ENCODE measurements around the gene CLSTN1.

Gene CLSTN1

GRCh38 chr1:9776685-9777084 is 47.1 kb downstream of the CLSTN1 start:
- Histone ChIP-seq H3K4me1 (ENCODE audit: control insufficient read depth in 1 of 2, insufficient read depth in 1 of 2, low read depth in 1 of 2, low read length in 1 of 2) (no peaks in the 10 kb centered on the region), H3K27me3 (no peaks in the 10 kb centered on the region), H3K36me3 (no peaks in the 10 kb centered on the region), H3K4me3 (ENCODE audit: low read depth in 1 of 2, low read length in 1 of 2) (no peak overlapping the region), H3K27ac (no peak overlapping the region), H3K9me3 (no peaks in the 10 kb centered on the region)
- TF ChIP-seq CTCF (IDR thresholded peaks at IDR 0.05), result no peak

GRCh38 chr1:9774712-9775679 is 48.8 kb downstream of the CLSTN1 start:
- H3K27ac ChIP-seq, result no peak overlapping the region
- no peaks in the 10 kb centered on the region for H3K36me3 ChIP-seq
- H3K27me3 ChIP-seq, result no peaks in the 10 kb centered on the region
- H3K9me3 ChIP-seq, result no peaks in the 10 kb centered on the region
- no peak overlapping the region for H3K4me3 ChIP-seq (ENCODE audit: low read depth in 1 of 2, low read length in 1 of 2)
- no peaks in the 10 kb centered on the region for H3K4me1 ChIP-seq (ENCODE audit: control insufficient read depth in 1 of 2, insufficient read depth in 1 of 2, low read depth in 1 of 2, low read length in 1 of 2)
- TF ChIP-seq CTCF (IDR thresholded peaks at IDR 0.05), result no peak

GRCh38 chr1:9770298-9770697 is 53.5 kb downstream of the CLSTN1 start:
- H3K4me3 ChIP-seq (ENCODE audit: low read depth in 1 of 2, low read length in 1 of 2), result no peak overlapping the region
- no peaks in the 10 kb centered on the region for H3K27me3 ChIP-seq
- no peaks in the 10 kb centered on the region for H3K4me1 ChIP-seq (ENCODE audit: control insufficient read depth in 1 of 2, insufficient read depth in 1 of 2, low read depth in 1 of 2, low read length in 1 of 2)
- no peaks in the 10 kb centered on the region for H3K36me3 ChIP-seq
- H3K27ac ChIP-seq, result no peak overlapping the region
- H3K9me3 ChIP-seq, result no peaks in the 10 kb centered on the region
- TF ChIP-seq CTCF (IDR thresholded peaks at IDR 0.05), result no peak

- Histone ChIP-seq H3K27me3 (no peaks in the 10 kb centered on the region), H3K27ac (no peak overlapping the region), H3K4me3 (ENCODE audit: low read depth in 1 of 2, low read length in 1 of 2) (no peak overlapping the region), H3K9me3 (no peaks in the 10 kb centered on the region), H3K36me3 (no peaks in the 10 kb centered on the region), H3K4me1 (ENCODE audit: control insufficient read depth in 1 of 2, insufficient read depth in 1 of 2, low read depth in 1 of 2, low read length in 1 of 2) (no peaks in the 10 kb centered on the region)
- no peak for TF ChIP-seq CTCF (IDR thresholded peaks at IDR 0.05)
Measured at GRCh38 chr1:9768983-9769382, 54.8 kb downstream of the CLSTN1 start.

- no peaks in the 10 kb centered on the region for H3K4me1 ChIP-seq (ENCODE audit: control insufficient read depth in 1 of 2, insufficient read depth in 1 of 2, low read depth in 1 of 2, low read length in 1 of 2)
- H3K27ac ChIP-seq, result no peak overlapping the region
- no peaks in the 10 kb centered on the region for H3K27me3 ChIP-seq
- H3K4me3 ChIP-seq (ENCODE audit: low read depth in 1 of 2, low read length in 1 of 2), result no peak overlapping the region
- TF ChIP-seq CTCF (IDR thresholded peaks at IDR 0.05), result no peak
- no peaks in the 10 kb centered on the region for H3K36me3 ChIP-seq
- H3K9me3 ChIP-seq, result no peaks in the 10 kb centered on the region
Measured at GRCh38 chr1:9767964-9768668, 55.6 kb downstream of the CLSTN1 start.
